Neural cell (in vitro differentiated cells): ENCODE results near the gene HADH. TPM values are rescaled to one million over a fixed set of nuclear protein-coding genes. Genes with fewer than 3 reads are reported as not detected.

ENCODE experiments used
- H2AFZ ChIP-seq: fragments of 200-600, 300-800 bp; sonication (generic), shearing (Covaris generic); 2 replicates; pipeline ENCODE4 v1.6.0; 2014; ENCODE audit warnings: low read depth, mild to moderate bottlenecking, antibody characterized with exemption, low read length, moderate library complexity
- H3F3A ChIP-seq: fragments of 200-600 bp; shearing (Covaris generic); 2 replicates; pipeline ENCODE4 v1.6.1; 2016; ENCODE audit warnings: mild to moderate bottlenecking, moderate library complexity, mixed read lengths, antibody characterized with exemption, low read length; ENCODE audit not compliant: insufficient read depth, poor library complexity, severe bottlenecking
- H3K27ac ChIP-seq: fragments of 200-600, 300-800 bp; sonication (generic), shearing (Covaris generic); 2 replicates; pipeline ENCODE4 v1.5.1; 2014; ENCODE audit warnings: mild to moderate bottlenecking, low read length, moderate library complexity
- H3K27me3 ChIP-seq: fragments of 300-800, 200-600 bp; sonication (generic), shearing (Covaris generic); 2 replicates; pipeline ENCODE4 v1.6.0; 2014; ENCODE audit warnings: mild to moderate bottlenecking, low read depth, low read length, moderate library complexity; ENCODE audit not compliant: insufficient read depth
- H3K36me3 ChIP-seq: fragments of 300-800, 200-600 bp; sonication (generic), shearing (Covaris generic); 2 replicates; pipeline ENCODE4 v1.5.1; 2014; ENCODE audit warnings: mild to moderate bottlenecking, antibody characterized with exemption, low read length, moderate library complexity; ENCODE audit not compliant: insufficient read depth
- H3K4me2 ChIP-seq: fragments of 300-800, 200-600 bp; sonication (generic), shearing (Covaris generic); 2 replicates; pipeline ENCODE4 v1.6.0; 2014; ENCODE audit warnings: mild to moderate bottlenecking, low read length
- H3K4me3 ChIP-seq: fragments of 300-800, 200-600 bp; sonication (generic), shearing (Covaris generic); 2 replicates; pipeline ENCODE4 v1.5.1; 2014; ENCODE audit warnings: mild to moderate bottlenecking, low read length, moderate library complexity
- H3K79me2 ChIP-seq: fragments of 200-600 bp; shearing (Covaris generic); replicated peaks from 2 replicates; pipeline ENCODE4 v1.6.0; 2014; ENCODE audit warnings: mild to moderate bottlenecking, low read length, moderate library complexity; ENCODE audit not compliant: insufficient read depth
- H3K9ac ChIP-seq: fragments of 300-800, 200-600 bp; sonication (generic), shearing (Covaris generic); 2 replicates; pipeline ENCODE4 v1.6.1; 2016; ENCODE audit warnings: mild to moderate bottlenecking, low read length, mixed read lengths
- H3K9me2 ChIP-seq: fragments of 200-600 bp; shearing (Covaris generic); 2 replicates; pipeline ENCODE4 v1.6.1; 2016; ENCODE audit warnings: mild to moderate bottlenecking, low read length, mixed read lengths; ENCODE audit not compliant: insufficient read depth
- H3K9me3 ChIP-seq: fragments of 200-600, 300-800 bp; sonication (generic), shearing (Covaris generic); 2 replicates; pipeline ENCODE4 v1.6.1; 2016; ENCODE audit warnings: mild to moderate bottlenecking, mixed run types, low read length, moderate library complexity, mixed read lengths
- H4K20me1 ChIP-seq: fragments of 200-600 bp; shearing (Covaris generic); 2 replicates; pipeline ENCODE4 v1.6.1; 2016; ENCODE audit warnings: mild to moderate bottlenecking, mixed run types; ENCODE audit not compliant: insufficient read depth
- EP300 ChIP-seq: fragments of 450-650 bp; conservative IDR thresholded peaks from 2 replicates; pipeline ENCODE4 v1.6.1; 2014; ENCODE audit warnings: antibody characterized with exemption, mild to moderate bottlenecking, moderate library complexity; ENCODE audit not compliant: poor library complexity, severe bottlenecking
- EZH2 ChIP-seq: fragments of 200-600, 300-800 bp; shearing (Covaris generic), sonication (generic); IDR thresholded peaks from 2 replicates; pipeline ENCODE4 v1.6.1; 2014; ENCODE audit warnings: antibody characterized with exemption, low read length, borderline replicate concordance, mild to moderate bottlenecking; ENCODE audit not compliant: insufficient read depth, poor library complexity, severe bottlenecking
- MXI1 ChIP-seq: fragments of 450-650 bp; conservative IDR thresholded peaks from 2 replicates; pipeline ENCODE4 v1.6.1; 2014; ENCODE audit warnings: antibody characterized with exemption, mild to moderate bottlenecking; ENCODE audit not compliant: poor library complexity, severe bottlenecking
- POLR2AphosphoS5 ChIP-seq: IDR thresholded peaks from 2 replicates; pipeline ENCODE4 v1.6.1; 2012
- RAD21 ChIP-seq: fragments of 450-650 bp; conservative IDR thresholded peaks from 2 replicates; pipeline ENCODE4 v1.6.1; 2014; ENCODE audit warnings: antibody characterized with exemption, mild to moderate bottlenecking, moderate library complexity
- SMC3 ChIP-seq: fragments of 450-650 bp; conservative IDR thresholded peaks from 2 replicates; pipeline ENCODE4 v1.6.1; 2014; ENCODE audit warnings: antibody characterized with exemption, mild to moderate bottlenecking, moderate library complexity; ENCODE audit not compliant: poor library complexity
- TAF1 ChIP-seq: IDR thresholded peaks from 2 replicates; pipeline ENCODE4 v1.6.1; 2012; ENCODE audit warnings: low read depth
- polyA plus RNA-seq: library from polyadenylated mRNA; depleted of rRNA; stranded (reverse); fragments of >200 nt; gene quantifications from 2 replicates; pipeline ENCODE4 v1.2.3, GENCODE V29; 2014
- TF ChIP-seq, protein P1 (sequence below): IDR thresholded peaks from 2 replicates; pipeline ENCODE4 v1.6.1; 2012; ENCODE audit warnings: borderline replicate concordance
- TF ChIP-seq, protein P2 (sequence below): fragments of 450-650 bp; IDR thresholded peaks from 2 replicates; pipeline ENCODE4 v1.5.1; 2014; ENCODE audit warnings: antibody characterized with exemption, mild to moderate bottlenecking, moderate library complexity; ENCODE audit not compliant: poor library complexity, severe bottlenecking

The HADH gene
- polyA plus RNA-seq, 1 donor from 2014 or later: 25.7 TPM

DNA sequence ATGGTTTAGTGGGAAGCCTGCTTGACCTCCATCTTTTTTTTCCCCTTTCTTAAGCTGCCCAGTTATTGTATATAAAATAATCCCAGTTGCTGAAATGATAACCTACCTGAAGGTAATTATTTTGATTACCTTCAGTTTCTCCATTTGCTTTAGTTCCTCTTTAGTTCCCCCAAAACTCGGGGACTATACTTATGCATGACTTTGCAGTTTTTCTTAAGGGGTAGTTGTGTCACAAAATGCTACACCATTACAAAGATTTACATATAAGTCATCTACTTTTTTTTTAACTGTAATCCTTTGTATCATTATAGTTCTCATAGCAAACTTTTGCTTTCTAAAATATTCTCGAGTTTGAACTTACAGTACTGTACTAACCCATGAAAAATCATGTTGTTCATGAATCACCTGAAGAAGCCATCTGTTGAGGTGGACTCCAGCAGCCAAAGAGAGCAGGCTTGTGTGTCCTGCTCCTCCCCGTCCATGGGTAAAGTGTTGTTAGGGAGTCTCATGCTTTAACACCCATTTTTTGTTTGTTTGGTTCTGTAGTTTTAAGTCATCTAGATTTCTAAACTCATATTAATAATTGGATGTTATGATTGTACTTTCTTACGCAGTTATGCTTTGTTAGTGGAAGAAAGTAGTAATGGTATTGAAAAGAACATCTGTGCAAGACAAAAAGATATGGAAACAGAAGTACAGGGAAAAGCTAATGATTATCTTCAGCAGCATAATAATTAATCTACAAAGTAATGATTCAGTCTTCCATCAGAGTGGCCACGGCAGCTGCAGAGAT is 34.6 kb downstream of the HADH start:
- Histone ChIP-seq H3K4me3 (no peak overlapping the region), H3F3A (no peaks in the 10 kb centered on the region), H3K79me2 (no peaks in the 10 kb centered on the region), H3K4me2 (no peak overlapping the region), H2AFZ (no peak overlapping the region), H3K9me2 (no peaks in the 10 kb centered on the region), H3K9ac (no peak overlapping the region), H4K20me1 (no peaks in the 10 kb centered on the region), H3K9me3 (no peaks in the 10 kb centered on the region), H3K27me3 (no peaks in the 10 kb centered on the region), H3K27ac (no peak overlapping the region), H3K36me3 (peaks cover 18% of the 10 kb centered on the region)
- TF ChIP-seq RAD21 (no peak), SMC3 (no peak), EP300 (no peak), MXI1 (no peak), TAF1 (no peak), POLR2AphosphoS5 (no peak), EZH2 (no peak)
- TF ChIP-seq, protein P1, sequence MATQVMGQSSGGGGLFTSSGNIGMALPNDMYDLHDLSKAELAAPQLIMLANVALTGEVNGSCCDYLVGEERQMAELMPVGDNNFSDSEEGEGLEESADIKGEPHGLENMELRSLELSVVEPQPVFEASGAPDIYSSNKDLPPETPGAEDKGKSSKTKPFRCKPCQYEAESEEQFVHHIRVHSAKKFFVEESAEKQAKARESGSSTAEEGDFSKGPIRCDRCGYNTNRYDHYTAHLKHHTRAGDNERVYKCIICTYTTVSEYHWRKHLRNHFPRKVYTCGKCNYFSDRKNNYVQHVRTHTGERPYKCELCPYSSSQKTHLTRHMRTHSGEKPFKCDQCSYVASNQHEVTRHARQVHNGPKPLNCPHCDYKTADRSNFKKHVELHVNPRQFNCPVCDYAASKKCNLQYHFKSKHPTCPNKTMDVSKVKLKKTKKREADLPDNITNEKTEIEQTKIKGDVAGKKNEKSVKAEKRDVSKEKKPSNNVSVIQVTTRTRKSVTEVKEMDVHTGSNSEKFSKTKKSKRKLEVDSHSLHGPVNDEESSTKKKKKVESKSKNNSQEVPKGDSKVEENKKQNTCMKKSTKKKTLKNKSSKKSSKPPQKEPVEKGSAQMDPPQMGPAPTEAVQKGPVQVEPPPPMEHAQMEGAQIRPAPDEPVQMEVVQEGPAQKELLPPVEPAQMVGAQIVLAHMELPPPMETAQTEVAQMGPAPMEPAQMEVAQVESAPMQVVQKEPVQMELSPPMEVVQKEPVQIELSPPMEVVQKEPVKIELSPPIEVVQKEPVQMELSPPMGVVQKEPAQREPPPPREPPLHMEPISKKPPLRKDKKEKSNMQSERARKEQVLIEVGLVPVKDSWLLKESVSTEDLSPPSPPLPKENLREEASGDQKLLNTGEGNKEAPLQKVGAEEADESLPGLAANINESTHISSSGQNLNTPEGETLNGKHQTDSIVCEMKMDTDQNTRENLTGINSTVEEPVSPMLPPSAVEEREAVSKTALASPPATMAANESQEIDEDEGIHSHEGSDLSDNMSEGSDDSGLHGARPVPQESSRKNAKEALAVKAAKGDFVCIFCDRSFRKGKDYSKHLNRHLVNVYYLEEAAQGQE: no peak
- TF ChIP-seq, protein P2, sequence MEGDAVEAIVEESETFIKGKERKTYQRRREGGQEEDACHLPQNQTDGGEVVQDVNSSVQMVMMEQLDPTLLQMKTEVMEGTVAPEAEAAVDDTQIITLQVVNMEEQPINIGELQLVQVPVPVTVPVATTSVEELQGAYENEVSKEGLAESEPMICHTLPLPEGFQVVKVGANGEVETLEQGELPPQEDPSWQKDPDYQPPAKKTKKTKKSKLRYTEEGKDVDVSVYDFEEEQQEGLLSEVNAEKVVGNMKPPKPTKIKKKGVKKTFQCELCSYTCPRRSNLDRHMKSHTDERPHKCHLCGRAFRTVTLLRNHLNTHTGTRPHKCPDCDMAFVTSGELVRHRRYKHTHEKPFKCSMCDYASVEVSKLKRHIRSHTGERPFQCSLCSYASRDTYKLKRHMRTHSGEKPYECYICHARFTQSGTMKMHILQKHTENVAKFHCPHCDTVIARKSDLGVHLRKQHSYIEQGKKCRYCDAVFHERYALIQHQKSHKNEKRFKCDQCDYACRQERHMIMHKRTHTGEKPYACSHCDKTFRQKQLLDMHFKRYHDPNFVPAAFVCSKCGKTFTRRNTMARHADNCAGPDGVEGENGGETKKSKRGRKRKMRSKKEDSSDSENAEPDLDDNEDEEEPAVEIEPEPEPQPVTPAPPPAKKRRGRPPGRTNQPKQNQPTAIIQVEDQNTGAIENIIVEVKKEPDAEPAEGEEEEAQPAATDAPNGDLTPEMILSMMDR: no peak

DNA sequence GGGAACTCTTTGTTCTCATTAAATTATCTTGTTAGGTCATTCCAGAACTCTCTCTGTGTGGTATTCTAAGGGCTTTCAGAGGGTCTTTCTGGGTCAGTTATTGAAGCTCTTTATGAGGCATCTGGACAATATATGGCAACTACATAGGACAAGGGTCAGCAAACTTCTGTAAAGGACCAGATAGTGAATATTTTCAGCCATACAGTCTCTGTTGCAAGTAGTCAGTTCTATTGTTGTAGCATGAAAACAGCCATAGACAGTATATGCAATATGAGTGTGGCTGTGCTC is 35.1 kb downstream of the HADH start:
- Histone ChIP-seq H3K9ac (no peak overlapping the region), H4K20me1 (no peaks in the 10 kb centered on the region), H3K27ac (no peak overlapping the region), H2AFZ (no peak overlapping the region), H3K4me2 (no peak overlapping the region), H3K79me2 (no peaks in the 10 kb centered on the region), H3F3A (no peaks in the 10 kb centered on the region), H3K4me3 (no peak overlapping the region), H3K9me2 (no peaks in the 10 kb centered on the region), H3K36me3 (peaks cover 14% of the 10 kb centered on the region), H3K27me3 (no peaks in the 10 kb centered on the region), H3K9me3 (no peaks in the 10 kb centered on the region)
- TF ChIP-seq POLR2AphosphoS5 (no peak), SMC3 (no peak), EZH2 (no peak), MXI1 (no peak), RAD21 (no peak), EP300 (no peak), TAF1 (no peak)
- TF ChIP-seq, protein P2: no peak
- TF ChIP-seq, protein P1: no peak
